Measurements from ENCODE around the gene PIAS4.

- no peak for TF ChIP-seq EZH2 (IDR thresholded peaks at IDR 0.05)
- no peak for TF ChIP-seq CTCF (IDR thresholded peaks at IDR 0.05)
- no peak for TF ChIP-seq EZH2phosphoT487 (IDR thresholded peaks at IDR 0.05)
These were observed 29.2 kb downstream of the PIAS4 start for GRCh38 chr19:4036576-4037300.
